Hepatocyte (in vitro differentiated cells): ENCODE measurements around the gene LMCD1. TPM values are rescaled to one million over a fixed set of nuclear protein-coding genes. Genes with fewer than 3 reads are reported as not detected.

Experiments used
- DNase-seq: peaks from one replicate; pipeline ENCODE4 v3.0.0-alpha.2; 2016; ENCODE audit warnings: low spot score
- H2AFZ ChIP-seq: fragments of 200-600 bp; sonication (generic); 2 replicates; pipeline ENCODE4 v1.6.0; 2016; ENCODE audit warnings: antibody characterized with exemption, mild to moderate bottlenecking
- H3K27ac ChIP-seq: fragments of 200-600 bp; sonication (generic); 2 replicates; pipeline ENCODE4 v1.5.1; 2016; ENCODE audit warnings: mild to moderate bottlenecking
- H3K27me3 ChIP-seq: fragments of 200-600 bp; sonication (generic); 2 replicates; pipeline ENCODE4 v1.6.1; 2016
- H3K36me3 ChIP-seq: fragments of 200-600 bp; sonication (generic); replicated peaks from 2 replicates; pipeline ENCODE4 v1.5.1; 2016; ENCODE audit warnings: low read depth; ENCODE audit not compliant: insufficient read depth
- H3K4me1 ChIP-seq: fragments of 200-600 bp; sonication (generic); 2 replicates; pipeline ENCODE4 v1.5.1; 2016; ENCODE audit warnings: mild to moderate bottlenecking, moderate library complexity; ENCODE audit not compliant: insufficient read depth
- H3K4me2 ChIP-seq: fragments of 200-600 bp; sonication (generic); 2 replicates; pipeline ENCODE4 v1.6.0; 2016
- H3K4me3 ChIP-seq: fragments of 200-600 bp; sonication (generic); 2 replicates; pipeline ENCODE4 v1.5.1; 2016; ENCODE audit warnings: mild to moderate bottlenecking
- H3K79me2 ChIP-seq: fragments of 200-600 bp; sonication (generic); 2 replicates; pipeline ENCODE4 v1.6.0; 2017; ENCODE audit warnings: mild to moderate bottlenecking
- H3K9me2 ChIP-seq: fragments of 200-600 bp; sonication (generic); replicated peaks from 2 replicates; pipeline ENCODE4 v1.6.0; 2017; ENCODE audit warnings: mild to moderate bottlenecking; ENCODE audit not compliant: insufficient read depth
- H3K9me3 ChIP-seq: fragments of 200-600 bp; sonication (generic); 2 replicates; pipeline ENCODE4 v1.5.1; 2016; ENCODE audit warnings: low read depth, mild to moderate bottlenecking
- H4K20me1 ChIP-seq: fragments of 200-600 bp; sonication (generic); 2 replicates; pipeline ENCODE4 v1.6.0; 2016; ENCODE audit warnings: mild to moderate bottlenecking; ENCODE audit not compliant: insufficient read depth, poor library complexity, severe bottlenecking
- CTCF ChIP-seq: fragments of 200-600 bp; sonication (generic); IDR thresholded peaks from 2 replicates; pipeline ENCODE4 v1.5.1; 2016; ENCODE audit warnings: antibody characterized with exemption, mild to moderate bottlenecking; ENCODE audit not compliant: poor library complexity
- EZH2 ChIP-seq: fragments of 200-600 bp; sonication (generic); IDR thresholded peaks from 2 replicates; pipeline ENCODE4 v1.6.1; 2016; ENCODE audit warnings: antibody characterized with exemption, mild to moderate bottlenecking, borderline replicate concordance
- EZH2phosphoT487 ChIP-seq: fragments of 200-600 bp; sonication (generic); IDR thresholded peaks from one replicate; pipeline ENCODE4 v1.6.1; 2018; ENCODE audit warnings: antibody characterized with exemption, mild to moderate bottlenecking, low read depth, moderate library complexity; ENCODE audit not compliant: unreplicated experiment, severe bottlenecking
- WGBS: methylation state at CpG from one replicate; pipeline ENCODE4 v1.1.6; 2016; ENCODE audit warnings: low lambda C conversion rate; ENCODE audit errors: missing lambda C conversion rate; 5-methylcytosine and 5-hydroxymethylcytosine counted together
- polyA plus RNA-seq: library from polyadenylated mRNA; unstranded; fragments of >200 nt; fragmentation: Nextera tagmentation; extraction: Ambion mirVana; gene quantifications from 2 replicates; pipeline ENCODE4 v1.2.1, GENCODE V29; 2016
- total RNA-seq: library from RNA; depleted of rRNA; stranded (reverse); fragments of >200 nt; gene quantifications from 2 replicates; pipeline ENCODE4 v1.2.3, GENCODE V29; 2014

Gene LMCD1
- total and polyA plus RNA-seq, 2 experiments from 2014 or later: 195 to 347 TPM

- no peak overlapping the region for H2AFZ ChIP-seq
- H4K20me1 ChIP-seq: no peaks in the 10 kb centered on the region
- no peaks in the 10 kb centered on the region for H3K9me3 ChIP-seq
- H3K9me2 ChIP-seq: no peaks in the 10 kb centered on the region
- TF ChIP-seq EZH2: no peak
- TF ChIP-seq EZH2phosphoT487: no peak
- TF ChIP-seq CTCF: no peak
- H3K4me3 ChIP-seq: no peak overlapping the region
- no peaks in the 10 kb centered on the region for H3K36me3 ChIP-seq
- H3K4me2 ChIP-seq: no peak overlapping the region
- peak overlapping the region; percentile 92 for H3K27ac ChIP-seq
- WGBS: 64% methylated on average over 5 of the region's 5 CpGs
- no peaks in the 10 kb centered on the region for H3K79me2 ChIP-seq
- DNase-seq: no peak
- no peaks in the 10 kb centered on the region for H3K27me3 ChIP-seq
- peaks cover 38% of the 10 kb centered on the region for H3K4me1 ChIP-seq
Observed at GRCh38 chr3:8488877-8489276, 12.7 kb upstream of the LMCD1 start.

- H3K36me3 ChIP-seq: no peaks in the 10 kb centered on the region
- no peaks in the 10 kb centered on the region for H3K9me3 ChIP-seq
- peaks cover 38% of the 10 kb centered on the region for H3K4me1 ChIP-seq
- H4K20me1 ChIP-seq: no peaks in the 10 kb centered on the region
- no peak overlapping the region for H3K4me3 ChIP-seq
- 59% methylated on average over 2 of the region's 2 CpGs for WGBS
- no peaks in the 10 kb centered on the region for H3K79me2 ChIP-seq
- DNase-seq: no peak
- TF ChIP-seq EZH2phosphoT487 (no peak), EZH2 (no peak), CTCF (no peak)
- peak overlapping the region; percentile 92 for H3K27ac ChIP-seq
- H3K9me2 ChIP-seq: no peaks in the 10 kb centered on the region
- H3K27me3 ChIP-seq: no peaks in the 10 kb centered on the region
- H2AFZ ChIP-seq: no peak overlapping the region
- H3K4me2 ChIP-seq: no peak overlapping the region
Observed at GRCh38 chr3:8489278-8489792, 12.3 kb upstream of the LMCD1 start.

DNA sequence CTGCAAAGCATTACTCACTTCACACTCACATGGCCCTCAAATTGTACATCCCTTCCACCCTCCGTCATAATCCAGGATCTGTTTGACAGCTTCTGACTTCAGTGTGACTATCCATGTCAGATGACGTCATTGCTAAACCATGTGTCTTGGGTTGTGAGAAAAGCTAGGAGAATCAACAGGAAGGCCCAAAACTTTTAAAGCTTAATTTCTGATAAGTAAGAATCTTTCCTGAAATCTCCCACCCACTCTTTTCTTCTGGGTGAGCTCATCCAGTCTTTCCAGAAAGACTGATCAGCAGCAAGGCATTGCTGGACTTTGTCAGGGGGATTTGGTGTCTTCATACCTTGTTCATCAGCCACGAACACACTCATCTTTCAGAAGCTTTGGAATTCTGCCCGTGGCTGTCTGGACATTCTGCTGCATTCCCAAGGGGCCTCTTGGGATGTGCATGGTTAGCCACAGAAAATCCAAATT, 11.5 kb upstream of the LMCD1 start:
- Histone ChIP-seq H3K4me2 (no peak overlapping the region), H3K36me3 (no peaks in the 10 kb centered on the region), H3K4me3 (no peak overlapping the region), H4K20me1 (no peaks in the 10 kb centered on the region), H3K4me1 (peaks cover 38% of the 10 kb centered on the region), H2AFZ (no peak overlapping the region), H3K9me2 (no peaks in the 10 kb centered on the region), H3K27me3 (no peaks in the 10 kb centered on the region), H3K9me3 (no peaks in the 10 kb centered on the region), H3K79me2 (no peaks in the 10 kb centered on the region), H3K27ac (peak overlapping the region; percentile 92)
- DNase-seq: peak; percentile 76
- TF ChIP-seq EZH2: no peak
- no peak for TF ChIP-seq CTCF
- TF ChIP-seq EZH2phosphoT487: no peak
- 45% methylated on average over 4 of the region's 4 CpGs for WGBS
